ENCODE results near the gene OLFML1.

Gene OLFML1

DNA sequence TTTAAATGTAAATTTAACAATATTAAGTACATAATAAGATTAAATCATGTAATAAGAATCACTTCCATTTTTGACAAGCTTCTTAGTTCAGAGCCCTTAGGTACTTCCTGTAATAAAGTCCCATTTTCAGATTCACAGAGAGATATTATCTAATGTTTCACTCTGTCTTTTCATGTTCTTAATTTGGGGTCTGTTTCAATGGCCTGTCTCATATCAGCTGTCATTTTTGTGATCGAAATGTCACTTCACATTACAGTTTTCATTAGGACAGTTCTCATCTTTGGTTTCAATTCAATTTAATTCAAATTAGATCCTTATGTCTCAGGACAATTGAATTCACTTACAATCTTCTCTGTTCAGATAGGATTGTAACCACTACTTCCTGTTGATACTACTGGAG, 22.6 kb upstream of the OLFML1 start:
- no peaks in the 10 kb centered on the region for H3K36me3 Mint-ChIP-seq (ENCODE audit: low read depth)
- TF ChIP-seq, protein P1, sequence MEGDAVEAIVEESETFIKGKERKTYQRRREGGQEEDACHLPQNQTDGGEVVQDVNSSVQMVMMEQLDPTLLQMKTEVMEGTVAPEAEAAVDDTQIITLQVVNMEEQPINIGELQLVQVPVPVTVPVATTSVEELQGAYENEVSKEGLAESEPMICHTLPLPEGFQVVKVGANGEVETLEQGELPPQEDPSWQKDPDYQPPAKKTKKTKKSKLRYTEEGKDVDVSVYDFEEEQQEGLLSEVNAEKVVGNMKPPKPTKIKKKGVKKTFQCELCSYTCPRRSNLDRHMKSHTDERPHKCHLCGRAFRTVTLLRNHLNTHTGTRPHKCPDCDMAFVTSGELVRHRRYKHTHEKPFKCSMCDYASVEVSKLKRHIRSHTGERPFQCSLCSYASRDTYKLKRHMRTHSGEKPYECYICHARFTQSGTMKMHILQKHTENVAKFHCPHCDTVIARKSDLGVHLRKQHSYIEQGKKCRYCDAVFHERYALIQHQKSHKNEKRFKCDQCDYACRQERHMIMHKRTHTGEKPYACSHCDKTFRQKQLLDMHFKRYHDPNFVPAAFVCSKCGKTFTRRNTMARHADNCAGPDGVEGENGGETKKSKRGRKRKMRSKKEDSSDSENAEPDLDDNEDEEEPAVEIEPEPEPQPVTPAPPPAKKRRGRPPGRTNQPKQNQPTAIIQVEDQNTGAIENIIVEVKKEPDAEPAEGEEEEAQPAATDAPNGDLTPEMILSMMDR (IDR thresholded peaks at IDR 0.05; ENCODE audit: unreplicated experiment in 3 of 3), result no peak
- H3K9me3 Mint-ChIP-seq, result no peaks in the 10 kb centered on the region
- no peaks in the 10 kb centered on the region for H3K4me1 Mint-ChIP-seq
- no peak overlapping the region for H3K4me3 Mint-ChIP-seq
- H3K27ac Mint-ChIP-seq, result no peak overlapping the region
- no peaks in the 10 kb centered on the region for H3K27me3 Mint-ChIP-seq (ENCODE audit: low read depth)

DNA sequence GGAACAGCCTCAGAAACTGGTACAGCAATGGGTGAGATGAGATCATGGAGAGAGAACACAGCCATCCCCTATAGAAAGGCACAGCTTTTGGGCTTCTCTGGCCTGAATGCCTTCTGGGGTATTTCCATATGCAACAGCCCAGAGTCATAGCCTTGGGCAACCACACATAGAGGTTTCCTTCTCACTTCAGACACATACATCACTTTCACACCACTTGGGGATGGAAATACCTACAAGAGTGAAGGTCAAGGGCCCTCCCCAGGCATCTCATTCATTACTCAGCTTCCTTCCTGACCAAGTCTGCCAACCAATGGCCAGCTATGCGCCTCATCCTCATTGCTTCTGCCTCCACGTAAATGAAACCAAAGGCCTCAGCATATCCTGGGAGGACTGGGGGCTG, 17.7 kb upstream of the OLFML1 start:
- Mint-ChIP-seq H3K27me3 (ENCODE audit: low read depth) (no peaks in the 10 kb centered on the region), H3K27ac (no peak overlapping the region), H3K36me3 (ENCODE audit: low read depth) (no peaks in the 10 kb centered on the region), H3K9me3 (no peaks in the 10 kb centered on the region), H3K4me1 (no peaks in the 10 kb centered on the region), H3K4me3 (no peak overlapping the region)
- TF ChIP-seq, protein P1 (IDR thresholded peaks at IDR 0.05; ENCODE audit: unreplicated experiment in 3 of 3), result no peak

DNA sequence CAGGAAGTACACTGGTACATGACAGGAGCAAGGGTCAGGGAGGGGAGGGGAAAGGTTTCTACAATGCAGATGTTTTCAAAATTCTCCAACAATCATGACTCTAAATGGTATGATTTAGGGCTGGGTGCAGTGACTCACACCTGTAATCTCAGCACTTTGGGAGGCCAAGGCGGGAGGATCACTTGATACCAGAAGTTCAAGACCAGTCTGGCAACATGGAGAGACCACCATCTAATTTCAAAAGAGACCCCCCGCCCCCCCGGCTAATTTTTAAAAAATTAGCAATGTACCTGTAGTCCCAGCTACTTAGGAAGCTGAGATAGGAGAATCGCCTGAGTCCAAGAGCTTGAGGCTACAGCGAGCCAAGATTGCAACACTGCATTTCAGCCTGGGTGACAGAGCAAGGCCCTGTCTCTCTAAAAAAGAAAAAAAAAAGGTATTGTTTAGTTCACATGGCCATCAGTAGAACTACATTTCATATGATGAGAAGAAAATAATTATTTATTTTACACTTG, 15.9 kb upstream of the OLFML1 start:
- TF ChIP-seq, protein P1 (IDR thresholded peaks at IDR 0.05; ENCODE audit: unreplicated experiment in 3 of 3), result no peak
- Mint-ChIP-seq H3K4me1 (no peaks in the 10 kb centered on the region), H3K27ac (no peak overlapping the region), H3K36me3 (ENCODE audit: low read depth) (no peaks in the 10 kb centered on the region), H3K4me3 (no peak overlapping the region), H3K27me3 (ENCODE audit: low read depth) (no peaks in the 10 kb centered on the region), H3K9me3 (no peaks in the 10 kb centered on the region)

GRCh38 chr11:7471071-7471470, 14.2 kb upstream of the OLFML1 start:
- Mint-ChIP-seq H3K36me3 (ENCODE audit: low read depth) (no peaks in the 10 kb centered on the region), H3K4me3 (no peak overlapping the region), H3K27me3 (ENCODE audit: low read depth) (no peaks in the 10 kb centered on the region), H3K4me1 (no peaks in the 10 kb centered on the region), H3K9me3 (no peaks in the 10 kb centered on the region), H3K27ac (no peak overlapping the region)
- TF ChIP-seq, protein P1 (IDR thresholded peaks at IDR 0.05; ENCODE audit: unreplicated experiment in 3 of 3), result no peak

DNA sequence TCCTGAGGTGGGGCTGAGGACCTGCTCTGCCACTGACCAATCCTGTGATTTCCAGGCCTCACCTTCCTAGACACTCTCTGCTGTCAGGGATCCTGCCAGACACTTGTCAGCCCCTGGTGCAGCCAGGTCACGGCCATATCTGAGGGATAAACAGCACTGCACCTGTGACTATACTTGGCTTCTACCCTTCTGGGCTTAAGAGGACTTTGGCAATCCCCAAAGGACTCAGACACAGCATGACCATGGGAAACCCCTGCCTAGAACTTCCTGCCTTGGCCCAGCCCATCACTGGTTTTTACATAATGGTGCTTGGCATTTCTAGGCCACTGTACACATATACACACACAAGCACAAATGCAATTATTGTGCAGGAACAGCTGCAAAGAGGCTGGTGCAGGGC, 11.6 kb upstream of the OLFML1 start:
- no peaks in the 10 kb centered on the region for H3K9me3 Mint-ChIP-seq
- no peaks in the 10 kb centered on the region for H3K4me1 Mint-ChIP-seq
- no peak overlapping the region for H3K4me3 Mint-ChIP-seq
- H3K27me3 Mint-ChIP-seq (ENCODE audit: low read depth), result no peaks in the 10 kb centered on the region
- H3K36me3 Mint-ChIP-seq (ENCODE audit: low read depth), result no peaks in the 10 kb centered on the region
- H3K27ac Mint-ChIP-seq, result no peak overlapping the region
- TF ChIP-seq, protein P1 (IDR thresholded peaks at IDR 0.05; ENCODE audit: unreplicated experiment in 3 of 3), result no peak

- H3K27ac Mint-ChIP-seq, result no peak overlapping the region
- H3K9me3 Mint-ChIP-seq, result no peaks in the 10 kb centered on the region
- H3K27me3 Mint-ChIP-seq (ENCODE audit: low read depth), result no peaks in the 10 kb centered on the region
- H3K4me1 Mint-ChIP-seq, result peaks cover 12% of the 10 kb centered on the region
- TF ChIP-seq, protein P1 (IDR thresholded peaks at IDR 0.05; ENCODE audit: unreplicated experiment in 3 of 3), result no peak
- H3K36me3 Mint-ChIP-seq (ENCODE audit: low read depth), result no peaks in the 10 kb centered on the region
- H3K4me3 Mint-ChIP-seq, result no peak overlapping the region
Measured at GRCh38 chr11:7480113-7480512, 5.2 kb upstream of the OLFML1 start.

Data from nephron (organoid).